Activated CD4-positive, alpha-beta T cell treated with anti-CD3 and anti-CD28 coated beads for 1 hour (primary cell): ENCODE results near the gene LCOR.
"Not testable (repeated sequence)": the region's sequence is repeated elsewhere in the genome, so short reads cannot be mapped to it uniquely, and the experiment has no call there.

Experiments used
- DNase-seq: peaks from one replicate; pipeline ENCODE4 v3.0.0-alpha.2; 2020

LCOR gene

GRCh38 chr10:97015240-97015639 is 183.1 kb downstream of the LCOR start:
- DNase-seq, result no peak

GRCh38 chr10:97016728-97017473 is 184.8 kb downstream of the LCOR start:
- DNase-seq, result no peak

GRCh38 chr10:97017474-97017903 is 185.4 kb downstream of the LCOR start:
- DNase-seq, result no peak

DNA sequence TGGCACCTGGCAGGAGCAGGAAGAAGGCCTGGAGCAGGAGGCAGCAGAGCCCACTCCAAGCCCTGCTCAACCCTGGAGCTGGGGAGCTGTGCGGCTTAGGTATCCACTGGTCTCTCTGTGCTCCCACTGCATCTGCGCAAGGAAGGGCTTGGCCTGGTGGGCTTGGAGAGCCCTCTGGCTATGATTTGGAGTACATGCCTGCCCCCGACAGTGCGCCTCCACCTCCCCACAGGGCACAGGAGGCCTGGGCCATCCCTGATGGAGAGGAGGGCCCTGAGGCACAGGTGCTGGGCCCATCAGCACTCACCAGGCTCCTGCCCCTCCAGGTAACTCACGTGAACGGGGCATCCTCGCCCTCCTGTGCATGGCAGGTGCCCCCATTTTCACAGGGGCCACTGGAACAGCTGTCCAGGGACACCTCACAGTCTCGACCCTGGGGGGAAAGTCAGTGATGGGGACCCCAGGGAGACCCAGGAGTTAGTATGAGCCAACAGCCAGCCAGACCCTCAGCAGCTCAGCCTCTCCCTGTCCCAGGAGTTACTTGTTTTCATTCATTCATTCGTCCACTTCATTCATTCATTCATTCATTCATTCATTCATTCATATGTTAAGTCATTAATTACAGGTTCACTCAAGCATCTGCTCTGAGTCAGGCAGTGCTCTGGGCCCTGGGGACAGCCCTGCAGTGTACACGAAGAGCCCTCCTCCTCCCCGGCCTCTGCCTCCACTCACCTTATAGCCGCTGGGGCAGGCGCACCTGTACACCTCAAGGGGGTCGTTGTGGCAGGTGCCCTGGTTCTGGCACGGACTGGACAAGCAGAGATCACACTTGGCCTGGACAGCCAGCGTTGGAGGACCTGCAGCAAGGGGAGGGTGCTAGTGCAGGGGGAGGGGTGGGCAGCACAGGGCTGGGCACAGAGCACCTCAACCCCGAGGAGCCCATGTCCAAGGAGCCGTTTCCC is 186.4 kb downstream of the LCOR start:
- DNase-seq, result no peak

GRCh38 chr10:97019213-97019844 is 187.2 kb downstream of the LCOR start:
- no peak for DNase-seq

DNA sequence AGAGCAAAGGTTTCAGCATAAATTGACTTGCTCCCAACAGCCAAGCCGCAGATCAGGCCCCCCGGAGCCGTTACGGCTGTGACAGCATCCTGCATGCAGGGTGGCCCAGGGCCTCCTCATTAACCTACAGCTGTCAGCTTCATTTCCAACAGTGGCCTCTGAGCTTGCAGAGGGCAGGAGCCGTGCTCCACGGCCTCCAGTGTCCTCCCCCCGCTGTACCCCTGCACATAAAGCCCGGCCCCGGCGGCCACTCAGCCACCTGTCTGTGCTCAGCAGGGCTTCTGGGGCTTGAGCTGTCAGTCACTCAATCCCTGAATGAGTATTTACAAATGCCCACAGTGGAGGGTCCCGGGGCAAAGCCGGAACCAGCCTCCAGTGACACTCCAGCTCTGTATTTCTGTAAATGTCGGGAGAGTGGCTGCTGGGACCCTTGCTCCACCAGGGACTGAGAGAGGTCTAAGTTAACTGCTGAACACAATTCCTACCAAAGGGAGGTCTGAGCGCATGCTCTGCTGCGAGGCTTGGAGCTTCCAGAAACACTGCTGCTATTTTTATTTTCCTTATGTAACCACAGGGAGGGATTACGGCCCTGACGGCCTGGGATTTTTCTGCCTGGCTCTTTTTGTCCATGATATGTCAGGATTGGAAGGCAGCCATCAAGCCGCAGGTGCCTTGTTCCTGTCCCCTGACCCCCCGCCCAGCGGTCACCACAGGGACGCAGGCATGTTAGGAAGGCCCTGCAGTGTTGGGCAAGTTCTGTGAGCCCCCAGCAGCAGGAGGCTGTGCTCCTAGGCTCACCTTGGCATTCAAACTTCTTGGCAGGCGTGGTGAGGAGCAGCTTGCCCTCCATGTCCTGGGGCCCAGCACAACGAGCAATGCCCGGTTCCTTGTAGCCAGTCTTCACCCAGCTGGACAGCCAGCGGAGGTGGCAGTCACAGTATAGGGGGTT is 188.6 kb downstream of the LCOR start:
- DNase-seq, result no peak

DNA sequence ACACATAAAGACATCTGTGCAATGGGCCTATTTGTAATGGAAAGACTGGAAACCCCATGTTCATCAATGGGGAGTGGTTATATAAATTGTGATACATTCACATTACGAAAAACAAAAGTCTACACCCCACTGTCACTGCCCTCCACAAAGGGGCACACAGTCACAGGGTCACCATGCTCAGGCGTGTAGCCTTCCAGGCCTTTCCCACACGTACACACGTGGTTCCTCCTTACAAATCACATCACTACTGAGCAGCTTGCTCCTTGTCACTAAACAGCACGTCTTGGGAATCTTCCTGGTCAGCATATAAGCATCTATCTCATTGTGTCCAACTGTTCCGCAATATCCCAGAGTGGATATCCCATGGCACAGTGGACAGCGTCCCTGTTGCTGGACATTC is 190.5 kb downstream of the LCOR start:
- no peak for DNase-seq

DNA sequence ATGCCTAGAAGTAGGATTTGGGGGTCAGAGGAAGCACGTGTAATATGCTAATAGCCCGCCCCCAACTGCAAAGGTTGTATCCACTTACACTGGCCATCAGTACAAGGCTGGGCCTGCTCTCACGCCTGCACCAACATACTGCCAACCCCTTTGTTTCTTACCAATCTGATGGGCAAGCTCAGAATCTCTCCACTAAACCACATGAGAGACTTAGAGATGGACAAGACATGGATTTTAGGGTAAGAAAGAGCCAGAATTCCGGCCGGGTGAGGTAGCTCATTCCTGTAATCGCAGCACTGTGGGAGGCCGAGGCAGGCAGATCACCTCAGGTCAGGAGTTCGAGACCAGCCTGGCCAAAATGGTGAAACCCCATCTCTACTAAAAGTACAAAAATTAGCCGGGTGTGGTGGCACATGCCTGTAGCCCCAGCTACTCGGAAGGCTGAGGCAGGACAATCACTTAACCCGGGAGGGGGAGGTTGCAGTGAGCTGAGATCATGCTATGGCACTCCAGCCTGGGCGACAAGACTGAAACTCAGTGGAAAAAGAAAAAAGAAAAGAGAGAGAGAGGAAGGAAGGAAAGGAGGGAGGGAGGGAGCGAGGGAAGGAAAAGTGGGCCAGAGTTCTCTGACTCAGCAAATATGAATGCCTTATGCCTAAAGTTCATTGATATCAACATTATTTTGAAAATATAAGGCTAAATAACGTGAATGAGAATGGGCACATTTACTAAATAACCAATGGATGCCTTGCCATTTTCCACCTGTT is 191.5 kb downstream of the LCOR start:
- no peak for DNase-seq

GRCh38 chr10:97024168-97025073 is 192.3 kb downstream of the LCOR start:
- no peak for DNase-seq

GRCh38 chr10:97025613-97026242 is 193.6 kb downstream of the LCOR start:
- no peak for DNase-seq

GRCh38 chr10:97028126-97028831 is 196.2 kb downstream of the LCOR start:
- DNase-seq, result no peak

- no peak for DNase-seq
These were observed 196.7 kb downstream of the LCOR start for GRCh38 chr10:97028832-97029178.

- DNase-seq, result no peak
These were observed 197.2 kb downstream of the LCOR start for GRCh38 chr10:97029271-97029670.

DNA sequence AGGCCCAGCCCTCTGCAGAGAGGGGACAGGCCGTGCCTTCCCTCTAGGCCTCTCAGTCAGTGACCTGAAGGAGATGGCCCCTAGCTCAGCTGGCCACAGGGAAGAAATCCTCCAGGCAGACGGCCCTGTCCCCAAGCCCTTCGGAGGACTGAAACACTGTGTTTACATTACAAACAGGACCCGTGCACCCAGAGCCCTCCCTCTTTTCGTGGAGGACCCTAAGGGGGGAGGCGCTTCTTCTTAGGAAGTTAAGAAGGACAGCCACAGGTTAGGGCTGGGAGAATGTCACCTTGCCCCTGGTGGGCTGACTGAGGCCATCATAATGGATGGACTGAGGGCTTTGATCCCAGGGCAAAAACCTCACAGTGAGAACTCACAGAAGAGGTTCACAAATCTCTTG is 198.8 kb downstream of the LCOR start:
- no peak for DNase-seq

DNA sequence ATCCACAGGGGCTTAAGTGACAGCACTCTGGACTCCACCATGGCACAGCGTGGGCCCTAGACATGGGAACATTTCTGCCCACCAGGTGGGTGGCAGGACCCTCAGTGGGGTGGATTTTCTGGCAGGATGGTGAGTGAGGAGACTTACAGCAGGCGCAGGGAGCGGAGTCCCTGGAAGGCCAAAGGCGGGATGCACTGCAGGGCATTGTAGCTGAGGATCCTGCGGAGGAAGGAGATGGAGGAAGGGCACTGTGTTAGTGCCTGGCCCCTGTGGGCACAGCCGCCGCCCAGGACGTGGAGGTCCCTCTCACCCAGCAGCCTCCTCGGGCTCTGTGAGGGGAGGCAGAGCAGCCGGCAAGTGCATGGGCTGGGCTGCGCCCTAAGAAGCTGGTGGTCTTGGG is 199.4 kb downstream of the LCOR start:
- DNase-seq, result no peak

DNA sequence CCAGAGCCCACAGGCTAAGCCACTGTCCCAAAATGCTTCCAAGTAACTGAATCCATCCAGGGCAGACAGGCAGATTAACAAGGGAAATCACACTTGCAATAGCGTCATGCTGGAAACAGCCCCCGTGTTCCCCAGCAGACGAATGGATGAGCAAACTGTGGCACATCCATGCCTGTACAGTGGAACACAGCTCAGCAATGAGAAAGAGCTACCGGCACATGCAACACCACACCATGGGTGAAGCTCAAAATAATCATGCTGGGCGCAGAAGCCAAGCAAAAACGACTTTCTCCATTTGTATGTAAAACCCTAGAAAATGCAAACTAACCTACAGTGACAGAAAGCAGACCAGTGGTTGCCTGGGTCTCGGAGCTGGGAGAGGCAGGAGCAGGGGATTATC is 200.5 kb downstream of the LCOR start:
- DNase-seq, result no peak

DNA sequence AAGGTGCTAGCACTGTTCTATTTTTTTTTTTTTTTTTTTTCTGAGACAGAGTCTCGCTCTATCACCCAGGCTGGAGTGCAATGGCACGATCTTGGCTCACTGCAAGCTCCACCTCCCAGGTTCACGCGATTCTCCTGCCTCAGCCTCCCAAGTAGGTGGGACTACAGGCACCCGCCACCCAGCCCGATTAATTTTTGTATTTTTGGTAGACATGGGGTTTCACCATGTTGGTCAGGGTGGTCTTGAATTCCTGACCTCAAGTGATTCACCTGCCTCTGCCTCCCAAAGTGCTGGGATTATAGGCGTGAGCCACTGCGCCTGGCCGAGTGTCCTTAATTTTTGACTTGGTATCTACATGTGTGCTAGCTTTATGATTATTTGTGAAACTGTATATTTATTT is 201.7 kb downstream of the LCOR start:
- not testable (repeated sequence) for DNase-seq

GRCh38 chr10:97034301-97034700 is 202.2 kb downstream of the LCOR start:
- no peak for DNase-seq
